GM21515 (cell line): ENCODE measurements around the gene IPO9.
"Not testable (repeated sequence)": the region's sequence is repeated elsewhere in the genome, so short reads cannot be mapped to it uniquely, and the experiment has no call there.

Experiments
- ATAC-seq: cut with Tn5 transposase; IDR thresholded peaks from one replicate; pipeline ENCODE4 v1.9.1; 2021; ENCODE audit not compliant: unreplicated experiment

IPO9 gene

GRCh38 chr1:201900476-201900875, 71.5 kb downstream of the IPO9 start:
- ATAC-seq: no peak

GRCh38 chr1:201901036-201901435, 72.1 kb downstream of the IPO9 start:
- not testable (repeated sequence) for ATAC-seq

GRCh38 chr1:201902198-201902597, 73.2 kb downstream of the IPO9 start:
- ATAC-seq: no peak

- no peak for ATAC-seq
These were observed 74.2 kb downstream of the IPO9 start for GRCh38 chr1:201903135-201903534.

- ATAC-seq: no peak
These were observed 75.6 kb downstream of the IPO9 start for GRCh38 chr1:201904579-201904978.

- no peak for ATAC-seq
These were observed 76.4 kb downstream of the IPO9 start for GRCh38 chr1:201905234-201905890.

- no peak for ATAC-seq
These were observed 77.4 kb downstream of the IPO9 start for GRCh38 chr1:201906336-201906735.

GRCh38 chr1:201907621-201908020, 78.7 kb downstream of the IPO9 start:
- ATAC-seq: no peak

- no peak for ATAC-seq
These were observed 83.0 kb downstream of the IPO9 start for GRCh38 chr1:201911826-201912571.

GRCh38 chr1:201912832-201913231, 83.9 kb downstream of the IPO9 start:
- ATAC-seq: no peak

- ATAC-seq: no peak
These were observed 85.7 kb downstream of the IPO9 start for GRCh38 chr1:201914456-201915235.

- ATAC-seq: no peak
These were observed 87.8 kb downstream of the IPO9 start for GRCh38 chr1:201916649-201917249.

GRCh38 chr1:201917362-201918033, 88.5 kb downstream of the IPO9 start:
- no peak for ATAC-seq

- ATAC-seq: no peak
These were observed 89.4 kb downstream of the IPO9 start for GRCh38 chr1:201918343-201918742.

- no peak for ATAC-seq
These were observed 93.1 kb downstream of the IPO9 start for GRCh38 chr1:201921952-201922558.

- no peak for ATAC-seq
These were observed 96.3 kb downstream of the IPO9 start for GRCh38 chr1:201925301-201925567.

GRCh38 chr1:201925981-201926645, 97.2 kb downstream of the IPO9 start:
- ATAC-seq: no peak

GRCh38 chr1:201928266-201928665, 99.3 kb downstream of the IPO9 start:
- ATAC-seq: no peak

GRCh38 chr1:201930137-201930536, 101.2 kb downstream of the IPO9 start:
- ATAC-seq: no peak

GRCh38 chr1:201930803-201931202, 101.8 kb downstream of the IPO9 start:
- ATAC-seq: no peak
